ENCODE measurements around the gene PERM1. TPM values are rescaled to one million over a fixed set of nuclear protein-coding genes. Genes with fewer than 3 reads are reported as not detected.

Gene PERM1
- total RNA-seq, 2 experiments from 2014 or later: not detected

- no peak overlapping the region for H3K27ac Mint-ChIP-seq
- ATAC-seq (no peak), DNase-seq (no peak)
- H3K4me1 Mint-ChIP-seq: peaks cover 5% of the 10 kb centered on the region
- no peaks in the 10 kb centered on the region for H3K9me3 Mint-ChIP-seq (ENCODE audit: low read depth)
- H3K27me3 Mint-ChIP-seq: peaks cover 11% of the 10 kb centered on the region
- no peaks in the 10 kb centered on the region for H3K36me3 Mint-ChIP-seq (ENCODE audit: low read depth)
- H3K4me3 Mint-ChIP-seq: no peak overlapping the region
- ChIA-PET POLR2A (no interaction called here), CTCF (interaction anchor here (0.5 to 1.6 kb wide), 3 partner anchors 9 to 34 kb away, joined by 3 to 5 read pairs (median 3); no protein-coding TSS in a partner anchor)
- intact Hi-C loops (cut with DNase I, micrococcal nuclease): loop anchor here in 1 of 2 experiments (10.0 kb wide), 1 partner anchor 57 kb away; the partner anchor contains the start of gene AGRN
These were observed 14.2 kb downstream of the PERM1 start for GRCh38 chr1:967466-968343.

GRCh38 chr1:966704-967300 lies 15.1 kb downstream of the PERM1 start:
- ATAC-seq (peak; percentile 93), DNase-seq (peak; percentile 92)
- intact Hi-C loops (cut with DNase I, micrococcal nuclease): loop anchor here in 1 of 2 experiments (10.0 kb wide), 1 partner anchor 58 kb away; the partner anchor contains the start of gene AGRN
- POLR2A ChIA-PET: no interaction called here
- peak overlapping the region; percentile 68 for H3K4me3 Mint-ChIP-seq
- no peak overlapping the region for H3K27ac Mint-ChIP-seq
- no peaks in the 10 kb centered on the region for H3K9me3 Mint-ChIP-seq (ENCODE audit: low read depth)
- no peaks in the 10 kb centered on the region for H3K36me3 Mint-ChIP-seq (ENCODE audit: low read depth)
- H3K27me3 Mint-ChIP-seq: peaks cover 11% of the 10 kb centered on the region
- CTCF ChIA-PET: interaction anchor here (0.6 to 1.6 kb wide), 3 partner anchors 10 to 47 kb away, joined by 3 to 5 read pairs (median 3); partner anchors contain the start of gene ISG15
- peaks cover 5% of the 10 kb centered on the region for H3K4me1 Mint-ChIP-seq

- ChIA-PET CTCF (interaction anchor here (0.7 kb wide), 1 partner anchor 47 kb away, joined by 3 read pairs; the partner anchor contains the start of gene ISG15), POLR2A (no interaction called here)
- intact Hi-C loops (cut with DNase I, micrococcal nuclease): loop anchor here in 1 of 2 experiments (10.0 kb wide), 1 partner anchor 59 kb away; the partner anchor contains the start of gene AGRN
- H3K27me3 Mint-ChIP-seq: peaks cover 11% of the 10 kb centered on the region
- ATAC-seq (peak; percentile 59), DNase-seq (peak; percentile 53)
- H3K27ac Mint-ChIP-seq: no peak within 1 kb of the TSS
- H3K4me1 Mint-ChIP-seq: peaks cover 10% of the 10 kb centered on the region
- peak within 1 kb of the TSS; percentile 68 for H3K4me3 Mint-ChIP-seq
- no peaks in the 10 kb centered on the region for H3K36me3 Mint-ChIP-seq (ENCODE audit: low read depth)
- no peaks in the 10 kb centered on the region for H3K9me3 Mint-ChIP-seq (ENCODE audit: low read depth)
These were observed 15.7 kb downstream of the PERM1 start, which contains the start of gene PLEKHN1 for GRCh38 chr1:966135-966703. TSS of gene PLEKHN1 (plus strand) at chr1:966482. CDS start at chr1:966532, 50 bp downstream.

GRCh38 chr1:965526-966134 lies 16.3 kb downstream of the PERM1 start:
- ATAC-seq (no peak), DNase-seq (no peak)
- H3K4me3 Mint-ChIP-seq: no peak overlapping the region
- peaks cover 10% of the 10 kb centered on the region for H3K4me1 Mint-ChIP-seq
- no peaks in the 10 kb centered on the region for H3K9me3 Mint-ChIP-seq (ENCODE audit: low read depth)
- H3K27me3 Mint-ChIP-seq: peaks cover 11% of the 10 kb centered on the region
- ChIA-PET POLR2A (no interaction called here), CTCF (no interaction called here)
- no peaks in the 10 kb centered on the region for H3K36me3 Mint-ChIP-seq (ENCODE audit: low read depth)
- intact Hi-C loops (cut with DNase I, micrococcal nuclease): loop anchor here in 1 of 2 experiments (10.0 kb wide), 1 partner anchor 59 kb away; the partner anchor contains the start of gene AGRN
- no peak overlapping the region for H3K27ac Mint-ChIP-seq

- peaks cover 10% of the 10 kb centered on the region for H3K4me1 Mint-ChIP-seq
- no peaks in the 10 kb centered on the region for H3K9me3 Mint-ChIP-seq (ENCODE audit: low read depth)
- ChIA-PET CTCF (no interaction called here), POLR2A (no interaction called here)
- H3K27ac Mint-ChIP-seq: no peak overlapping the region
- DNase-seq (no peak), ATAC-seq (no peak)
- H3K36me3 Mint-ChIP-seq (ENCODE audit: low read depth): no peaks in the 10 kb centered on the region
- H3K27me3 Mint-ChIP-seq: peaks cover 11% of the 10 kb centered on the region
- H3K4me3 Mint-ChIP-seq: no peak overlapping the region
- intact Hi-C loops (cut with DNase I, micrococcal nuclease): loop anchor here in 1 of 2 experiments (10.0 kb wide), 1 partner anchor 60 kb away; the partner anchor contains the start of gene AGRN
These were observed 17.0 kb downstream of the PERM1 start for GRCh38 chr1:964691-965525.

- no peak overlapping the region for H3K4me3 Mint-ChIP-seq
These were observed 18.0 kb downstream of the PERM1 start for GRCh38 chr1:963746-964525.

GRCh38 chr1:963301-963651 lies 18.6 kb downstream of the PERM1 start:
- intact Hi-C loops (cut with DNase I, micrococcal nuclease): loop anchor here in 1 of 2 experiments (10.0 kb wide), 1 partner anchor 62 kb away; the partner anchor contains the start of gene AGRN
- H3K27ac Mint-ChIP-seq: no peak overlapping the region
- no peak for DNase-seq
- no peak for ATAC-seq
- no peaks in the 10 kb centered on the region for H3K36me3 Mint-ChIP-seq (ENCODE audit: low read depth)
- ChIA-PET POLR2A (no interaction called here), CTCF (interaction anchor here (0.9 kb wide), 1 partner anchor 43 kb away, joined by 4 read pairs; no protein-coding TSS in a partner anchor)
- H3K9me3 Mint-ChIP-seq (ENCODE audit: low read depth): no peaks in the 10 kb centered on the region
- H3K4me3 Mint-ChIP-seq: no peak overlapping the region
- peaks cover under 1% of the 10 kb centered on the region for H3K27me3 Mint-ChIP-seq
- peaks cover 12% of the 10 kb centered on the region for H3K4me1 Mint-ChIP-seq

More at GRCh38 chr1:963746-964525, 18.0 kb downstream of the PERM1 start:
- Mint-ChIP-seq H3K27ac (no peak overlapping the region), H3K27me3 (peaks cover 4% of the 10 kb centered on the region), H3K9me3 (ENCODE audit: low read depth) (no peaks in the 10 kb centered on the region), H3K36me3 (ENCODE audit: low read depth) (no peaks in the 10 kb centered on the region), H3K4me1 (peaks cover 10% of the 10 kb centered on the region)
- intact Hi-C loops (cut with DNase I, micrococcal nuclease): loop anchor here in 1 of 2 experiments (10.0 kb wide), 1 partner anchor 61 kb away; the partner anchor contains the start of gene AGRN
- POLR2A ChIA-PET: no interaction called here
- CTCF ChIA-PET: interaction anchor here (0.9 kb wide), 1 partner anchor 43 kb away, joined by 4 read pairs; no protein-coding TSS in a partner anchor
- DNase-seq (no peak), ATAC-seq (no peak)

- H3K4me1 Mint-ChIP-seq: peaks cover 17% of the 10 kb centered on the region
- H3K27ac Mint-ChIP-seq: no peak overlapping the region
- no peak for ATAC-seq
- no peak for DNase-seq
- H3K27me3 Mint-ChIP-seq: no peaks in the 10 kb centered on the region
- peak overlapping the region; percentile 56 for H3K4me3 Mint-ChIP-seq
- ChIA-PET CTCF (no interaction called here), POLR2A (no interaction called here)
- peaks cover 2% of the 10 kb centered on the region for H3K36me3 Mint-ChIP-seq (ENCODE audit: low read depth)
- intact Hi-C loops (cut with DNase I, micrococcal nuclease): loop anchor here in 1 of 2 experiments (10.0 kb wide), 1 partner anchor 62 kb away; the partner anchor contains the start of gene AGRN
- no peaks in the 10 kb centered on the region for H3K9me3 Mint-ChIP-seq (ENCODE audit: low read depth)
These were observed 19.3 kb downstream of the PERM1 start for GRCh38 chr1:962381-963300.

GRCh38 chr1:961132-961669 lies 20.7 kb downstream of the PERM1 start:
- peaks cover 10% of the 10 kb centered on the region for H3K36me3 Mint-ChIP-seq (ENCODE audit: low read depth)
- ChIA-PET POLR2A (no interaction called here), CTCF (no interaction called here)
- no peaks in the 10 kb centered on the region for H3K27me3 Mint-ChIP-seq
- ATAC-seq: no peak
- H3K27ac Mint-ChIP-seq: no peak overlapping the region
- intact Hi-C loops (cut with DNase I, micrococcal nuclease): loop anchor here in 1 of 2 experiments (10.0 kb wide), 1 partner anchor 64 kb away; the partner anchor contains the start of gene AGRN
- H3K4me1 Mint-ChIP-seq: peaks cover 23% of the 10 kb centered on the region
- no peak for DNase-seq
- peak overlapping the region; percentile 56 for H3K4me3 Mint-ChIP-seq
- H3K9me3 Mint-ChIP-seq (ENCODE audit: low read depth): no peaks in the 10 kb centered on the region
